GM04504 (cell line): Measurements from ENCODE around the gene TGFBR2.

Source experiments
- DNase-seq: peaks from one replicate; pipeline ENCODE4 v3.0.0-alpha.2; 2012; ENCODE audit warnings: low read depth

TGFBR2 gene

GRCh38 chr3:30606301-30607031, at the start of gene TGFBR2:
TSS of gene TGFBR2 (plus strand) at chr3:30606601. CDS start at chr3:30606884, 283 bp downstream.
- peak; percentile 95 for DNase-seq

- DNase-seq, result no peak
Observed at GRCh38 chr3:30557746-30558303, 48.6 kb upstream of the TGFBR2 start.

- no peak for DNase-seq
Observed at GRCh38 chr3:30563956-30564355, 42.4 kb upstream of the TGFBR2 start.

GRCh38 chr3:30567139-30567753, 39.2 kb upstream of the TGFBR2 start:
- no peak for DNase-seq

- no peak for DNase-seq
Observed at GRCh38 chr3:30576946-30577345, 29.5 kb upstream of the TGFBR2 start.

GRCh38 chr3:30577788-30578187, 28.6 kb upstream of the TGFBR2 start:
- DNase-seq, result no peak

- DNase-seq, result peak; percentile 91
Observed at GRCh38 chr3:30578479-30578878, 27.9 kb upstream of the TGFBR2 start.

GRCh38 chr3:30578986-30579579, 27.3 kb upstream of the TGFBR2 start:
- DNase-seq, result no peak

- no peak for DNase-seq
Observed at GRCh38 chr3:30581067-30581585, 25.3 kb upstream of the TGFBR2 start.

- DNase-seq, result no peak
Observed at GRCh38 chr3:30581982-30582381, 24.4 kb upstream of the TGFBR2 start.

GRCh38 chr3:30583973-30584372, 22.4 kb upstream of the TGFBR2 start:
- DNase-seq, result no peak

GRCh38 chr3:30585654-30586053, 20.7 kb upstream of the TGFBR2 start:
- DNase-seq, result no peak

- no peak for DNase-seq
Observed at GRCh38 chr3:30586096-30586805, 20.1 kb upstream of the TGFBR2 start.

- no peak for DNase-seq
Observed at GRCh38 chr3:30586806-30587486, 19.5 kb upstream of the TGFBR2 start.

GRCh38 chr3:30587904-30588303, 18.5 kb upstream of the TGFBR2 start:
- no peak for DNase-seq

- DNase-seq, result no peak
Observed at GRCh38 chr3:30596152-30596551, 10.2 kb upstream of the TGFBR2 start.

GRCh38 chr3:30597131-30597768, 9.2 kb upstream of the TGFBR2 start:
- DNase-seq, result peak; percentile 43

- DNase-seq, result no peak
Observed at GRCh38 chr3:30597769-30598134, 8.6 kb upstream of the TGFBR2 start.

GRCh38 chr3:30598668-30599545, 7.5 kb upstream of the TGFBR2 start:
- no peak for DNase-seq

- no peak for DNase-seq
Observed at GRCh38 chr3:30600572-30600971, 5.8 kb upstream of the TGFBR2 start.
